Measurements from ENCODE around the gene NTRK3.

NTRK3 gene

GRCh38 chr15:88257311-88258092 lies 963 bp upstream of the NTRK3 start:
- DNase-seq (ENCODE audit: low read depth): no peak

GRCh38 chr15:88255484-88256278 lies 858 bp downstream of the NTRK3 start:
- DNase-seq (ENCODE audit: low read depth): no peak

GRCh38 chr15:88255087-88255483 lies 1.5 kb downstream of the NTRK3 start:
- no peak for DNase-seq (ENCODE audit: low read depth)

GRCh38 chr15:88252441-88252840 lies 4.1 kb downstream of the NTRK3 start:
- DNase-seq (ENCODE audit: low read depth): no peak

GRCh38 chr15:88250826-88251225 lies 5.7 kb downstream of the NTRK3 start:
- no peak for DNase-seq (ENCODE audit: low read depth)

GRCh38 chr15:88249220-88249619 lies 7.3 kb downstream of the NTRK3 start:
- no peak for DNase-seq (ENCODE audit: low read depth)

- no peak for DNase-seq (ENCODE audit: low read depth)
Observed at GRCh38 chr15:88247914-88248313, 8.6 kb downstream of the NTRK3 start.

- peak; percentile 58 for DNase-seq (ENCODE audit: low read depth)
Observed at GRCh38 chr15:88246666-88247446, 9.7 kb downstream of the NTRK3 start.

- no peak for DNase-seq (ENCODE audit: low read depth)
Observed at GRCh38 chr15:88246081-88246480, 10.5 kb downstream of the NTRK3 start.

- peak; percentile 31 for DNase-seq (ENCODE audit: low read depth)
Observed at GRCh38 chr15:88243895-88244787, 12.4 kb downstream of the NTRK3 start.

GRCh38 chr15:88242586-88243555 lies 13.7 kb downstream of the NTRK3 start:
- no peak for DNase-seq (ENCODE audit: low read depth)

- no peak for DNase-seq (ENCODE audit: low read depth)
Observed at GRCh38 chr15:88241461-88241860, 15.1 kb downstream of the NTRK3 start.

GRCh38 chr15:88241060-88241459 lies 15.5 kb downstream of the NTRK3 start:
- no peak for DNase-seq (ENCODE audit: low read depth)

GRCh38 chr15:88239594-88239993 lies 16.9 kb downstream of the NTRK3 start:
- DNase-seq (ENCODE audit: low read depth): no peak

- no peak for DNase-seq (ENCODE audit: low read depth)
Observed at GRCh38 chr15:88238618-88239430, 17.7 kb downstream of the NTRK3 start.

- no peak for DNase-seq (ENCODE audit: low read depth)
Observed at GRCh38 chr15:88234711-88235110, 21.8 kb downstream of the NTRK3 start.

- no peak for DNase-seq (ENCODE audit: low read depth)
Observed at GRCh38 chr15:88233921-88234320, 22.6 kb downstream of the NTRK3 start.

GRCh38 chr15:88232771-88233201 lies 23.8 kb downstream of the NTRK3 start:
- DNase-seq (ENCODE audit: low read depth): no peak

GRCh38 chr15:88231909-88232644 lies 24.5 kb downstream of the NTRK3 start:
- no peak for DNase-seq (ENCODE audit: low read depth)
